ENCODE measurements around the gene SKIC8. TPM values are rescaled to one million over a fixed set of nuclear protein-coding genes. Genes with fewer than 3 reads are reported as not detected.

SKIC8 gene
- total RNA-seq, 1 donor from 2014 or later = 54.3 TPM

DNA sequence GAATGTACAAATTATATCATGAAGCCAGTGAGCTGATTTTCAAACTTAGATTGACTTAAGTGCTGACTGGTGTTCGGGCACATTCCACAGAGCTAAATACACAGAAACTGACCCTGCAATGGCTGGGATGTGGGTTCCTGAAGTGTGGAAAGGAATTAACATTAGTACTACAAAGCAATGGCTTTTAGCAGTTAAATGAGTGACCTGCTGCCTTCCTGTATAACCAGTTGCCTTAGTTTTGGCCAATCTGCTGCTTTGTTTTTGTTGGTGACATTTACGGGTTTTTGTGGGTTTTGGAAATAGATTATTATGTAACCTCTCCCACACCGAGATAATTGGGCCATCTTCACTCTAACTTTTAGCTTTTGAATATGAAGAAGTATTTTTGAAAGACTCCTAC lies 2.4 kb upstream of the SKIC8 start:
- Mint-ChIP-seq H3K27ac (no peak overlapping the region), H3K9me3 (no peaks in the 10 kb centered on the region), H3K4me1 (ENCODE audit: low read depth) (peaks cover 31% of the 10 kb centered on the region), H3K4me3 (no peak overlapping the region), H3K36me3 (ENCODE audit: low read depth) (no peaks in the 10 kb centered on the region), H3K27me3 (ENCODE audit: insufficient read depth) (peaks cover 6% of the 10 kb centered on the region)
- DNase-seq (ENCODE audit: low spot score) = no peak
- intact Hi-C loops (cut with micrococcal nuclease) = no loop called here

DNA sequence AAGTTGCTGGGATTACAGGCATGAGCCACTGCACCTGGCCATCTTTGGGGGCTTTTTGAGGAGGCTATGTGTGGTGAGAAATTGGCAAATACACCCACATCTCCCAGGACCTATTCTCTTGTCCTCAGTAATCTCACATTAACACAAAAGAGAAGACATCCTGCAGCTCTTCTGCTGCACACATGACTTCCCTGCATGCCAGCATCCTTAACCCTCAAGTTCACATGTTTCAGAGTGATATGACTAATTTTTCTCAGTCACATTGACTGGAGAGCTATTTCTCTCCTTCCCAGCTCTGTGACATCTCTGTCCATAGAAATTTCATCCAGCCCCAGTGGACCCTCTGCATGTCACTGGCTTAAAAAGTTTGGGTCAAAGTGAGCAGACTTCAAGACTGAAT lies 1.9 kb upstream of the SKIC8 start:
- intact Hi-C loops (cut with micrococcal nuclease) = no loop called here
- no peaks in the 10 kb centered on the region for H3K9me3 Mint-ChIP-seq
- no peak for DNase-seq (ENCODE audit: low spot score)
- H3K27me3 Mint-ChIP-seq (ENCODE audit: insufficient read depth) = peaks cover 6% of the 10 kb centered on the region
- peak overlapping the region; percentile 19 for H3K4me3 Mint-ChIP-seq
- no peaks in the 10 kb centered on the region for H3K36me3 Mint-ChIP-seq (ENCODE audit: low read depth)
- peaks cover 31% of the 10 kb centered on the region for H3K4me1 Mint-ChIP-seq (ENCODE audit: low read depth)
- no peak overlapping the region for H3K27ac Mint-ChIP-seq

DNA sequence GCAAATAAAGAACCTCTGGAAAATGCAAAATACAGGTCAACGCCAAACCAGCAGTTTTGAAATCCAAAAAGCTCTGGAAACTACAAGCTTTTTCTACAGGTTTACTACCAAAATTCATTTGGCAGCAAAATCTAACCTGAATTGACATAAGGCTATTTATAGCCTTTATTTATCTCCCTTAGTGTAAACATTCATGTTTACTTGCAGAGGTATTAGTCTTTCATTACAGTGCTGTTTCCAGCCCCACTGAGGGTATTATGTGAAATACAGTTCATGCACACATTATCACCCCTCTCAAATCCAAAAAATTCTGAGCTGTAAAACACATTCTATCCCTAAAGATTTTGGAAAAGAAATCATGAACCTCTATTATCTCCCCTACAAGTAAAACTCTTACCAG lies 7.2 kb downstream of the SKIC8 start:
- H3K4me1 Mint-ChIP-seq (ENCODE audit: low read depth) = no peaks in the 10 kb centered on the region
- no peaks in the 10 kb centered on the region for H3K9me3 Mint-ChIP-seq
- H3K36me3 Mint-ChIP-seq (ENCODE audit: low read depth) = peaks cover 17% of the 10 kb centered on the region
- intact Hi-C loops (cut with micrococcal nuclease) = no loop called here
- H3K27ac Mint-ChIP-seq = no peak overlapping the region
- no peaks in the 10 kb centered on the region for H3K27me3 Mint-ChIP-seq (ENCODE audit: insufficient read depth)
- no peak overlapping the region for H3K4me3 Mint-ChIP-seq
- no peak for DNase-seq (ENCODE audit: low spot score)

DNA sequence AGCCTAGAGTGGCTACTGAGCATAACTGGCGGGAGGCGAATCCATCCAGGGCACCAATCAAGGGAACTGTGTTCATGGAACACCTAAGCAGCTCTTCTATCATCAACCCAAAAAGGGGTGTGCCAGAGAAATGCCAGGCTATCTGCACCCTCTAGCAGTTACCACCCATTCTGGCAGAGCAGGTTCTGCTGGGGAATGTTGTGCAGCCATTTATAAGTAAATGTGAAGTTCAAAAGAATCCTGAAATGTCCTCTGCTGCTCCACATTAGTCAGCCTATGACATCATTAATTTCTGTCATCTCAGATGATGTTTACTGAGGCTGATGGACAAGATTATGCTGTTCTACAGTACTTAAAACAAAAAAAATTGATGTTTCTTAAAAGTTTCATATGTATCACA lies 7.7 kb downstream of the SKIC8 start:
- H3K9me3 Mint-ChIP-seq = no peaks in the 10 kb centered on the region
- H3K4me1 Mint-ChIP-seq (ENCODE audit: low read depth) = no peaks in the 10 kb centered on the region
- no peak overlapping the region for H3K4me3 Mint-ChIP-seq
- no peaks in the 10 kb centered on the region for H3K27me3 Mint-ChIP-seq (ENCODE audit: insufficient read depth)
- no peak for DNase-seq (ENCODE audit: low spot score)
- H3K36me3 Mint-ChIP-seq (ENCODE audit: low read depth) = peaks cover 21% of the 10 kb centered on the region
- intact Hi-C loops (cut with micrococcal nuclease) = no loop called here
- no peak overlapping the region for H3K27ac Mint-ChIP-seq

DNA sequence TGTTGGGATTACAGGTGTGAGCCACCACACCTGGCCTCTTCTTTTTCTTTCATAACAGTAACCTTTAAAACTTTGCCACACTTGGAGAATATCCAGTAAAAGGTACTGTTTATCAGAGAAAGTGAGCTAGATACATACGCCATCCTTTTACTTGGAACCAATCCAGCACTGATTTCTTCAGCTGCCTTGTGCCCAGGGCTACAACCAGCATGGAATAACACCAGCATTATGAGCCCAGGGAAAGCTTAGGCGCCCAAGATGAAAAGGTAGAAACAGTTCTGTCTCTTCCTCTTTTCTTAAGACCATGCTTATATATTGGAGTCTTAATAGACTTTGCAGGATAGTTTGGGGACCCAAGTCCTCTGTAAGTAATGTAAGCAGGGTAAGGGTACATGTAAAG lies 8.4 kb downstream of the SKIC8 start:
- no peak overlapping the region for H3K4me3 Mint-ChIP-seq
- intact Hi-C loops (cut with micrococcal nuclease) = no loop called here

DNA sequence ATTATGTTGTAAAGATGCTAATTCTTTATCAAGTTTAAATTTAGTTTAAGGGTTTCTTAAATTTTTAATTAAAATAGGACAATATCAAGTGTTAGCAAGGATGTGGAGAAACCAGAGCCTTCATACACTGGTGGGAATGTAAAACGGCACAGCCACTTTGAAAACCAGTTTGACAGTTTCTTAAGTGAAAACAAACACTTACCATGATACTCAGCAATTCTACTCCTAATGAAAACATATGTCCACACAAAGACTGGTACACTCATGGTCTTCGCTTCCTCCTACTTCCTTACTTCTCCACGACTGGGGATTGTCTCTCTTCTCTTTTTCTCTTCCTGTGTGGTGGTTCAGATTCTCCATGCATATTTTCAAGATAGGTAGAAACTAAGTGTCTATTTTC lies 9.2 kb downstream of the SKIC8 start:
- Mint-ChIP-seq H3K4me3 (no peak overlapping the region), H3K36me3 (ENCODE audit: low read depth) (peaks cover 31% of the 10 kb centered on the region), H3K4me1 (ENCODE audit: low read depth) (no peaks in the 10 kb centered on the region), H3K9me3 (no peaks in the 10 kb centered on the region), H3K27ac (no peak overlapping the region), H3K27me3 (ENCODE audit: insufficient read depth) (no peaks in the 10 kb centered on the region)
- DNase-seq (ENCODE audit: low spot score) = no peak
- intact Hi-C loops (cut with micrococcal nuclease) = no loop called here

More for the DNA sequence above, 8.4 kb downstream of the SKIC8 start:
- Mint-ChIP-seq H3K27ac (no peak overlapping the region), H3K27me3 (ENCODE audit: insufficient read depth) (no peaks in the 10 kb centered on the region), H3K4me1 (ENCODE audit: low read depth) (no peaks in the 10 kb centered on the region), H3K9me3 (no peaks in the 10 kb centered on the region), H3K36me3 (ENCODE audit: low read depth) (peaks cover 27% of the 10 kb centered on the region)
- no peak for DNase-seq (ENCODE audit: low spot score)

DNA sequence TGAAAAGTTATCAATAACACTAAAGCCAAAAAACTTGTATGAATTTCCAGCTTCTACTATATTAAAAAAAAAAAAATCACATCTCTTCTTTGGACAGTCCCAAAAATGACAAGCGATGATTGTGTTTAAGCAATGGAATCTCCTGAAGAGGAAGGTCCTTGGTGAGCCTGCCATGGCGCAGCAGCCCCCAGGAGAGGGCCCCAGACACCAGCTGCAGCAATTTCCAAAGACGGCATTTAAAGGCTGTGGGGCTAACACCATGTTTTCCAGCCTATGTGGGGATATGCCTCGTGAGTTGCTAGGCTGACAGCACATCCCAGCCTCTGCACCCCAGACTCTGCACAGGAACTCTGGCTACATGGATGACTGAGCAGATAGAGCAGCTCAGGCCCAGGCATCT lies 14.7 kb downstream of the SKIC8 start:
- H3K9me3 Mint-ChIP-seq = no peaks in the 10 kb centered on the region
- intact Hi-C loops (cut with micrococcal nuclease) = no loop called here
- H3K4me1 Mint-ChIP-seq (ENCODE audit: low read depth) = no peaks in the 10 kb centered on the region
- no peaks in the 10 kb centered on the region for H3K27me3 Mint-ChIP-seq (ENCODE audit: insufficient read depth)
- H3K4me3 Mint-ChIP-seq = no peak overlapping the region
- H3K36me3 Mint-ChIP-seq (ENCODE audit: low read depth) = peaks cover 30% of the 10 kb centered on the region
- H3K27ac Mint-ChIP-seq = no peak overlapping the region
- DNase-seq (ENCODE audit: low spot score) = no peak

DNA sequence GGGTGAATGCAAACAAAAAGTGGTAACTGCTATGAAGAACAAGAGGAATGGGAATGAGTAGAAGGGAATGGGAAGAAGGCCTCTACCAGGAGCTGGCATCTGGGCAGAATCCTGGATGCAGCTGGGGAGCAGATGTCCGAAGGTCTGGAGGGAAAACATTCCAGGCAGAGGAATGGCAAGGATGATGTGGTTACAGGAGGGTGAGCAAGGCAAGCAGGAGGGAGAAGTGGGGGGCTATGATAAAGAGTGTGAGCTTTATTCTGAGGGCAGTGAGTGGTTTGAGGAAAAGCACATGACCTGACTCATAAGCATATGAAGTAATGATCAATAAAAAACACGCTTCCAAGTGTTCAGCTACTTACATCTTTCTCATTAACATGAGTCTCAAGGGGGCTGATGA lies 17.1 kb downstream of the SKIC8 start:
- Mint-ChIP-seq H3K27me3 (ENCODE audit: insufficient read depth) (no peaks in the 10 kb centered on the region), H3K27ac (no peak overlapping the region), H3K4me3 (no peak overlapping the region), H3K9me3 (no peaks in the 10 kb centered on the region), H3K36me3 (ENCODE audit: low read depth) (peaks cover 32% of the 10 kb centered on the region), H3K4me1 (ENCODE audit: low read depth) (no peaks in the 10 kb centered on the region)
- DNase-seq (ENCODE audit: low spot score) = no peak
- intact Hi-C loops (cut with micrococcal nuclease) = no loop called here

DNA sequence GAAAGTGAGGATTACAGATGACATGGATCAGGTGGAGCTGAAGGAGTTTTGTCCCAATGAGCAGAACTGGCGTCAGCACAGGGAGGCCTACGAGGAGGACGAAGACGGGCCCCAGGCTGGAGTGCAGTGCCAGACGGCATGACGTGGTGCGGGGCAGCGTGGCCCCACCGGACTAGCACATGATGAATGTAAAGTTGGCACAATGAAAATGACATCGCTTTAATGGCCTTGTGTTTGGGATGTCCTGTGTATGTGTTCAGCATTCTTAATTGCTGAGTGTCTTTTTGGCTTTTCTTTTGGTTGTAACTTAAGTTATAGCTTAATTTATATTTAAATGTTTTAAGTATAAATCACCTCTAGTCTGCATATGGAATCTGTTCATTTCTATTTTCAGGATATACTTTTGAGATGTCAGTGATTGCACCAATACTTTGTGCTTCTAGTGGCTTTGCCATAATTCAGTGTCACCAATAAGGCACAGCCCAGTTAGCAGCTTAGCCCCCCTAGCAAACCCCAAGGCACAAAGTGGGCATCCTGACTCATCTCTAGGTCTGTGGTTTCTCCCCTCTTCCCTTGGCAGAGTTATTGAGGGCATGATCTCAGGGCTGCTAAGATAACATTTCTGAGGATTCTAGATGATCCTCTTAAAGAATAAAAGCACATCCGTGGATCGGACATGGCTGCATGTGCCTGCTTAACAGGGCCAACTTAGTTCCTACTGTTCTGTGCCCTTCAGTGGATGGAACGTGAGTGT lies 18.9 kb downstream of the SKIC8 start:
- H3K27ac Mint-ChIP-seq = no peak overlapping the region
- intact Hi-C loops (cut with micrococcal nuclease) = no loop called here
- H3K4me1 Mint-ChIP-seq (ENCODE audit: low read depth) = no peaks in the 10 kb centered on the region
- H3K4me3 Mint-ChIP-seq = no peak overlapping the region
- H3K9me3 Mint-ChIP-seq = no peaks in the 10 kb centered on the region
- H3K27me3 Mint-ChIP-seq (ENCODE audit: insufficient read depth) = no peaks in the 10 kb centered on the region
- no peak for DNase-seq (ENCODE audit: low spot score)
- H3K36me3 Mint-ChIP-seq (ENCODE audit: low read depth) = peaks cover 17% of the 10 kb centered on the region

DNA sequence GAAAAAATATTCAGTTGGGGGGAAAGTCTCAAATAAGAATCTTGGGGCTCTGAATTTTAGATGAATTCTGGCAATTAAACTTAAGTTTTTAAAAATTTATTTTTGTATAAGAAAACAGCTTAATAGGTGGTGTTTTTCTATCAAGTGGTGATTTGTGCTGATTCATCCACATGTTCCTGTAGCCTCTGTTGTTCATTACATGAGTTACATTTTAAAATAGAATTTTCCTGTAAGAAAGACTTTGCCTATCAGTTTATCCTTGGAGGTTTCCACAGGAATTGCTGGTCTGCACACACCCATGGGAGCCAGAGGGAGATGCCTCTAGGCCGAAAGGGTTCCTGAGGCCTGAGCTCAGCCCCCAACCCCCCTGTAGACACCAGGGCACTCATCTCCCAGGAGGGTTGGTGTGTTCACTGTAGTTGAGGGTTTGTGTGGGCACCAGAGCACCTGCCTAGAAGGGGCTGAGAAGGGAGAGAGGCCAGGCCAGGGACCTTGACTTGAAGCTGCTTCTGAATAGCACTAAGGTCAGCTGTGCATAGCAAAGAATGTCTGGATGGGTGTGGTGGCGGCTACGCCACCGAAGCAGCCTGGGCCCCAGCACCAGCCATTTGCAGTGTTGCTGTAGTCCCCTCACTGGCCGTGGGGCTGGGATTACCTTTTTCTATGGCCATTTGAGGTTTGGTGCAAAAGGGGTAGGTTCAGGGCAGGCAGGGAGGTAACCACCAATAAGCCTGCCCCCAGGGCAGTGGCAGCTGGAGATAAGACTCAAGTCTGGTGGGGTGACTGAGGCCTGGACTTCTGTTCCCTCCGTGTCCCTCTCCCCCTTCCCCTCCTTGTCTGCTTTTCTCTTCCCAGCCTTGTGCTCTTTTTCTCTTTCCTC lies 23.1 kb downstream of the SKIC8 start:
- no peaks in the 10 kb centered on the region for H3K27me3 Mint-ChIP-seq (ENCODE audit: insufficient read depth)
- DNase-seq (ENCODE audit: low spot score) = no peak
- H3K9me3 Mint-ChIP-seq = no peaks in the 10 kb centered on the region
- no peaks in the 10 kb centered on the region for H3K4me1 Mint-ChIP-seq (ENCODE audit: low read depth)
- H3K36me3 Mint-ChIP-seq (ENCODE audit: low read depth) = peaks cover 32% of the 10 kb centered on the region
- no peak overlapping the region for H3K4me3 Mint-ChIP-seq
- H3K27ac Mint-ChIP-seq = no peak overlapping the region
- intact Hi-C loops (cut with micrococcal nuclease) = no loop called here

DNA sequence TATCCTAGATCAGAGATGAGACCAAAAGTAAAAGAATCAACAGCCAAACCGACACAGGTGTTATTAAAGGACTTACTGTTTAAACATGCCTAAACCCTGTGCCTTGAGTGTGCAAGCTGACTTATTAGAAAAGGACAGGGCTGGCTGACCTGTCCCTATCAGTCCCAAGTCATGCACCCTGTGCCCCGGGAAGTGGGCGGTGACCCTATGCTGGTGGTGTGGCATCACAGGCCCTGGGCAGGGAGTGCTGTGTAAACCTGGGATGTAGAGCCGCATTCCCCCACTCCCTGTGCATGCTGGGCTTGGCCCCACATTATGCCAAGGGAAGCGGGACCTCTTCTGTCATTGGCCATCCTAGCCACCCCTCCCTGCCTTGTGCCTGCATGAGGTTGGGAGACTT lies 24.4 kb downstream of the SKIC8 start:
- no peak overlapping the region for H3K27ac Mint-ChIP-seq
- no peaks in the 10 kb centered on the region for H3K27me3 Mint-ChIP-seq (ENCODE audit: insufficient read depth)
- DNase-seq (ENCODE audit: low spot score) = no peak
- peaks cover 35% of the 10 kb centered on the region for H3K36me3 Mint-ChIP-seq (ENCODE audit: low read depth)
- no peak overlapping the region for H3K4me3 Mint-ChIP-seq
- H3K9me3 Mint-ChIP-seq = no peaks in the 10 kb centered on the region
- intact Hi-C loops (cut with micrococcal nuclease) = no loop called here
- H3K4me1 Mint-ChIP-seq (ENCODE audit: low read depth) = no peaks in the 10 kb centered on the region

DNA sequence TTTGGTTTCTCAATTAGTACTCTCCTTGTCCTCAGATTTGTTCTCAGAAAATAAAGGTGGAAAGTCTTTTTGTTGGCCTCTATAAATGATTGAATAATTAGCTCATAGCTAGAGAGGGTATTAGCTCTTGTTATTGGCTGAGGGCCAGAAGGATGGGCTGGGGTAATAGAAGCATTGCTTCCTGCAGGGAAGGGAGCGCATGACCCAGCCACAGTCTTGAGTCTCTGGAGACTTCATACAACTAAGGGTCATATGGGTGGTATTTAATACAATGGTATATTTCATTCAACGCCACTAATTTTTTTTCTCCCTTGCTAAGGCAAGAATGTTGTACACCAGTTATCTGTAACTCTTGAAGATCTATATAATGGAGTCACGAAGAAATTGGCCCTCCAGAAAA lies 26.6 kb downstream of the SKIC8 start:
- Mint-ChIP-seq H3K9me3 (no peaks in the 10 kb centered on the region), H3K4me1 (ENCODE audit: low read depth) (peaks cover 10% of the 10 kb centered on the region), H3K27ac (no peak overlapping the region), H3K27me3 (ENCODE audit: insufficient read depth) (no peaks in the 10 kb centered on the region), H3K4me3 (no peak overlapping the region), H3K36me3 (ENCODE audit: low read depth) (peaks cover 29% of the 10 kb centered on the region)
- intact Hi-C loops (cut with micrococcal nuclease) = no loop called here
- DNase-seq (ENCODE audit: low spot score) = no peak

DNA sequence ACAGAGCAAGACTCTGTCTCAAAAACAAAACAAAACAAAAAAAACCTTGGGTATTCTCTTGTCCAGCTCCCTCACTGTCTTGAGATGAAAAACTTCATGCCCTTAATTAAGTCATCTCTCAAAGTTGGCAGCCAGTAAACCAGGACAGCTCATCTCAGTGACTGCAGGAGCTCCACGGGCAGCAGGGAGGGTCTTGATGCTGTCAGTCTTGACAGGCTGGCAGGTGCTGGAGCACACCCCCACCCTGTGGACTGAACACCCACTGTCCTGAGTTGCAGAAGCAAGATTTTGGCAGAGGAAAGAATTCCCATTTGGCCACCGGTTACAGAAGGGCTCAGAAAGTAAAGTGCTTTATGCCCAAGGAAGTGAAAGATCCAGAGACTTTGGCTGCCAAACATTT lies 27.1 kb downstream of the SKIC8 start:
- H3K4me1 Mint-ChIP-seq (ENCODE audit: low read depth) = peaks cover 14% of the 10 kb centered on the region
- intact Hi-C loops (cut with micrococcal nuclease) = no loop called here
- H3K36me3 Mint-ChIP-seq (ENCODE audit: low read depth) = peaks cover 29% of the 10 kb centered on the region
- H3K27me3 Mint-ChIP-seq (ENCODE audit: insufficient read depth) = no peaks in the 10 kb centered on the region
- H3K4me3 Mint-ChIP-seq = no peak overlapping the region
- H3K9me3 Mint-ChIP-seq = no peaks in the 10 kb centered on the region
- no peak overlapping the region for H3K27ac Mint-ChIP-seq
- DNase-seq (ENCODE audit: low spot score) = no peak

All from activated T-helper 1 cell treated with anti-CD3 and anti-CD28 coated beads, Interleukin-12 subunit alpha, Interleukin-12 subunit beta, Interleukin-2, Interleukin-4 antibody, amounts not matched to agents 30 ng/mL and 10 ng/mL and 1 ng/mL, durations not matched to agents 14 hours and 24 hours and 36 hours (primary cell).